A549 (cell line): ENCODE data around the gene BCKDHA. TPM values are rescaled to one million over a fixed set of nuclear protein-coding genes. Genes with fewer than 3 reads are reported as not detected.
"Not testable (repeated sequence)": the region's sequence is repeated elsewhere in the genome, so short reads cannot be mapped to it uniquely, and the experiment has no call there.

Experiments
- ATAC-seq, 2 experiments: fragments of 200-7000 bp in 1 of 2; fragments of >200 bp in 1 of 2; cut with Nextera tagmentation in 1 of 2; cut with Tn5 transposase in 1 of 2; 3 replicates each; pipeline versions ENCODE4 v1.8.0 to v1.9.1; 2018 to 2020; ENCODE audit warnings: mild to moderate bottlenecking in 1 of 2, moderate library complexity in 1 of 2
- CTCF ChIA-PET: fragments of 300-600 bp; sonication (Branson Sonifier 250); formaldehyde crosslinking; extraction: SDS; loops from one replicate; lab custom pipeline; 2021; ENCODE audit warnings: antibody characterized with exemption, inconsistent platforms; lab: Yijun Ruan, JAX
- POLR2A ChIA-PET: fragments of 350-600 bp; formaldehyde crosslinking; extraction: SDS; loops from one replicate; lab custom pipeline; 2021; ENCODE audit warnings: antibody characterized with exemption, inconsistent platforms; lab: Yijun Ruan, JAX
- DNase-seq, 2 experiments: peaks; one replicate each; pipeline versions ENCODE4 v3.0.0 to v3.0.0-alpha.2; 2011 to 2016; ENCODE audit warnings: low read depth in 1 of 2, low spot score in 1 of 2
- FAIRE-seq: peaks from 2 replicates; lab custom pipeline; 2011; peaks lifted over from hg19 to GRCh38; lab: Jason Lieb, UNC
- H3K27ac ChIP-seq, 2 experiments: fragments of >200 bp; sonication (Bioruptor Twin); formaldehyde crosslinking; 3 replicates each; pipeline ENCODE4 v1.5.1; 2016 to 2017
- H3K4me1 ChIP-seq: fragments of >200 bp; sonication (Bioruptor Twin); formaldehyde crosslinking; 3 replicates; pipeline ENCODE4 v1.6.1; 2016
- H3K4me2 ChIP-seq: fragments of >200 bp; sonication (Bioruptor Twin); formaldehyde crosslinking; 3 replicates; pipeline ENCODE4 v1.6.1; 2016
- H3K4me3 ChIP-seq: fragments of >200 bp; sonication (Bioruptor Twin); formaldehyde crosslinking; 3 replicates; pipeline ENCODE4 v1.5.1; 2016
- H3K9me3 ChIP-seq: fragments of >200 bp; sonication (Bioruptor Twin); formaldehyde crosslinking; 3 replicates; pipeline ENCODE4 v1.6.1; 2016
- BHLHE40 ChIP-seq: IDR thresholded peaks from 2 replicates; pipeline ENCODE4 v1.6.1; 2012; ENCODE audit warnings: low read depth, low read length, inconsistent platforms
- CBX8 ChIP-seq: fragments of 200-600 bp; sonication (generic); IDR thresholded peaks from 2 replicates; pipeline ENCODE4 v1.6.1; 2016
- CHD2 ChIP-seq: fragments of 150-350 bp; IDR thresholded peaks from 2 replicates; pipeline ENCODE4 v1.6.1; 2014; ENCODE audit warnings: low read length; ENCODE audit not compliant: partially characterized antibody
- HDAC2 ChIP-seq: fragments of 200-600 bp; sonication (generic); IDR thresholded peaks from 2 replicates; pipeline ENCODE4 v1.6.1; 2016
- HOXB13 ChIP-seq: fragments of 250-450 bp; sonication (Bioruptor Pico); IDR thresholded peaks from 2 replicates; pipeline ENCODE4 v1.5.0; 2020; ENCODE audit warnings: low read depth, mild to moderate bottlenecking, moderate library complexity
- JUNB ChIP-seq: fragments of >200 bp; sonication (Bioruptor Twin); formaldehyde crosslinking; IDR thresholded peaks from 2 replicates; pipeline ENCODE4 v1.6.1; 2016
- MAZ ChIP-seq: fragments of 150-350 bp; IDR thresholded peaks from 2 replicates; pipeline ENCODE4 v1.6.1; 2014; ENCODE audit warnings: antibody characterized with exemption, low read depth, low read length, borderline replicate concordance
- PHF8 ChIP-seq: fragments of 200-600 bp; sonication (generic); IDR thresholded peaks from 2 replicates; pipeline ENCODE4 v1.6.1; 2016; ENCODE audit warnings: low read depth, mild to moderate bottlenecking, antibody characterized with exemption, moderate library complexity, borderline replicate concordance
- POLR2A ChIP-seq: IDR thresholded peaks from 2 replicates; pipeline ENCODE4 v1.6.1; 2012; ENCODE audit warnings: mild to moderate bottlenecking, low read length
- RAD21 ChIP-seq, 2 experiments: fragments of >200 bp in 1 of 2; sonication (Bioruptor Twin) in 1 of 2; formaldehyde crosslinking in 1 of 2; IDR thresholded peaks in 1 of 2; conservative IDR thresholded peaks in 1 of 2; 2 replicates in 1 of 2; 3 replicates in 1 of 2; pipeline ENCODE4 v1.6.1; 2012 to 2018; ENCODE audit warnings: inconsistent platforms in 1 of 2
- RCOR1 ChIP-seq: fragments of 150-350 bp; IDR thresholded peaks from 2 replicates; pipeline ENCODE4 v1.6.1; 2014; ENCODE audit warnings: antibody characterized with exemption, low read length, low read depth
- ZC3H11A ChIP-seq: fragments of 450-650 bp; IDR thresholded peaks from 2 replicates; pipeline ENCODE4 v1.6.1; 2014; ENCODE audit warnings: antibody characterized with exemption, mild to moderate bottlenecking
- WGBS: methylation state at CpG from one replicate; pipeline ENCODE4 v1.1.6; 2017; ENCODE audit errors: missing lambda C conversion rate; 5-methylcytosine and 5-hydroxymethylcytosine counted together
- polyA plus RNA-seq, 4 experiments: library from polyadenylated mRNA; depleted of rRNA in 3 of 4; stranded (reverse); fragments of >200 nt; fragmentation: RNase III in 1 of 4; extraction: RNeasy Plus Mini Kit Qiagen cat#74134 plus additional on column Dnase treatment in 1 of 4; gene quantifications; 2 replicates in 3 of 4; 3 replicates in 1 of 4; pipeline ENCODE4 v1.2.3, GENCODE V29; 2011 to 2017
- small RNA-seq, 6 experiments: library from RNA; depleted of rRNA; stranded (forward); fragments of <200 nt; gene quantifications; one replicate each; pipeline ENCODE3, GENCODE V24; 2012
- TF ChIP-seq, protein P1 (sequence below): IDR thresholded peaks from 2 replicates; pipeline ENCODE4 v1.6.1; 2012

The BCKDHA gene
- polyA plus RNA-seq, 2 of the 4 experiments (the other 2 are of a cell fraction), result 42.9 to 44.4 TPM

DNA sequence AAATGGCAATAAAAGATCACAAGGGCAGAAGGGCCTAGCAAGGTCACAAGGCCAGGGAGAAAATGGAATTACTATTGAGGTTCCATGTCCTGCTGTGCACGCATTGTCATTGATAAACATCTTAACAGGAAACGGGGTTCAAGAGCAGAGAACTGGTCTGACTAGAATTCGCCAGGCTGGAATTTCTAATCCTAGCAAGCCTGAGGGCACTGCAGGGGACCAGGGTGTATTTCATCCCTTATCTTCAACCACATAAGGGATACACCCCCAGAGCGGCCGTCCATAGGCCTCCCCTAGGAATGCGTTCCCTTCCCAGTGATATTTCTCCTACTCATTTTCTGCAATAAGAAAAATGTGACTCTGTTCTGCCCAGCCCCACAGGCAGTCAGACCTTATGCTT, 64.9 kb downstream of the BCKDHA start:
- no peak overlapping the region for H3K27ac ChIP-seq
- H3K4me1 ChIP-seq, result no peaks in the 10 kb centered on the region
- WGBS, result 49% methylated on average over 6 of the region's 6 CpGs
- ATAC-seq (no peak), FAIRE-seq (no peak), DNase-seq (no peak)
- H3K4me2 ChIP-seq, result no peak overlapping the region
- ChIA-PET CTCF (no interaction called here), POLR2A (no interaction called here)
- no peak overlapping the region for H3K4me3 ChIP-seq
- H3K9me3 ChIP-seq, result no peaks in the 10 kb centered on the region
- TF ChIP-seq POLR2A, result no peak
- no peak for TF ChIP-seq HDAC2
- TF ChIP-seq, protein P1, sequence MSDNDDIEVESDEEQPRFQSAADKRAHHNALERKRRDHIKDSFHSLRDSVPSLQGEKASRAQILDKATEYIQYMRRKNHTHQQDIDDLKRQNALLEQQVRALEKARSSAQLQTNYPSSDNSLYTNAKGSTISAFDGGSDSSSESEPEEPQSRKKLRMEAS, result no peak
- no peak for TF ChIP-seq RAD21 (conservative IDR thresholded peaks at IDR 0.05 in 1 of 2, IDR thresholded peaks at IDR 0.05 in 1 of 2)
- no peak for TF ChIP-seq PHF8
- no peak for TF ChIP-seq JUNB
- TF ChIP-seq CHD2, result no peak
- no peak for TF ChIP-seq HOXB13 (CRISPR knock-in tag)
- TF ChIP-seq ZC3H11A, result no peak
- TF ChIP-seq RCOR1, result no peak
- TF ChIP-seq BHLHE40, result no peak
- no peak for TF ChIP-seq MAZ
- no peak for TF ChIP-seq CBX8

DNA sequence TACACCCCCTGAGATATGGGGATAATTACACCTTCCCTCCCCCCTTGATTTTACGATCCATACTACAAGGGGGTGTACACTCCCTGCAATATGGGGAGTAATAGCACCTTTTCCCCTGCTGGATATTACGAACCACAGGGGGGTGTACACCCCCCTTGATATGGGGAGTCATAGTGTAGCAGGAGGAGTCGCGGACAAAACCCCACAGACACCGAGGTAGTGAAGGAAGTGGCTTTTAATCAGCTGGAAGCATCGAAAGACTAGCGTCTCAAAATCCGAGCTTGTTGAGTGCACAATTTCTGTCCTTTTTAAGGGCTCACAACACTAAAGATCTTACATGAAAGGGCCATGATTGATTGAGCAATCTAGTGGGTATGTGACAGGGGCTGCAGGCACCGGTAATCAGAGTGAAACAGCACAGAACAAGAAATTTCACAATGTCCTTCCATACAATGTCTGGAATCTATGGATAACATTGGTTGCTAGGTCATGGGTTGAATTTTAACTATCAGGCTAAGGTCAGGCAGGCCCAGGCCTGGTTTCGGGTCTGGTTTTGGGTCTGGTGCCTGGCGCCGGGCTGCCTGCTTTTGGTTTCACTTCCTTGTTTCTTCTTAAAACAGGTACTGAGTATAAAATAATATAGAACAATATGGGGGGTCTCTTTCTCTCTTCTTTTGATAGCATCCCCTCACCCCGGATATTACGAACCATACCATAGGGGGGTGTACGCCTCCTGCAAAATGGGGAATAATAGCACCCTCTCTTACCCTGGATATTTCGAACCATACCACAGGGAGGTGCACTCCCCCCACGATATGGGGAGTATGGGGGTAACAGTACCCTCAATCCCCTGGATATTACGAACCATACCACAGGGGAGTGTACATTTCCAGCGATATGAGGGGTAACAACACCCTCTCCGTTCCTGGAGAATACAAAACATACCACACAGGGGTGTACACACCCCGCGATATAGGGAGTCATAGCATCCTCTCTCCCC, 65.9 kb downstream of the BCKDHA start:
- DNase-seq, H3K4me1 ChIP-seq, H3K4me2 ChIP-seq: not testable (repeated sequence)
- ATAC-seq, result peak; percentile 9 to 25; a peak in 1 of 6 replicates
- CTCF ChIA-PET, result interaction anchor here (0.9 kb wide), 1 partner anchor 140 kb away, joined by 3 read pairs; no protein-coding TSS in a partner anchor
- 50% methylated on average over 22 of the region's 22 CpGs for WGBS
- peak in 1 of 2 experiments; percentile 35; a peak in 1 of 5 replicates for TF ChIP-seq RAD21 (conservative IDR thresholded peaks at IDR 0.05 in 1 of 2, IDR thresholded peaks at IDR 0.05 in 1 of 2)
- TF ChIP-seq, all 56 proteins: peak for 1; not testable (repeated sequence) for 55
- peak; percentile 18 for FAIRE-seq
- H3K27ac ChIP-seq, H3K9me3 ChIP-seq, H3K4me3 ChIP-seq, POLR2A ChIA-PET: not testable (repeated sequence)

Small RNAs within 50 kb of the gene (small RNA-seq; reads per million reads assigned to genes)
- gene RF00017, result 0 reads per million in 6 experiments

Other genes with a start within 250 kb of the BCKDHA start
- gene CYP2S1, start 204.6 kb upstream of the BCKDHA start, polyA plus RNA-seq (2011; rRNA removed), result 8.6 and 19.7 TPM in 2 replicates
- 25.2 to 28.1 TPM (median 26.6 TPM) in 3 replicates for gene CYP2S1, start 204.6 kb upstream of the BCKDHA start, polyA plus RNA-seq (2017; fragmentation: RNase III; extraction: RNeasy Plus Mini Kit Qiagen cat#74134 plus additional on column Dnase treatment)
- gene AXL, start 178.6 kb upstream of the BCKDHA start, polyA plus RNA-seq (2011; rRNA removed), result 60.1 and 60.3 TPM in 2 replicates
- 45.4 to 69.4 TPM (median 47.8 TPM) in 3 replicates for gene AXL, start 178.6 kb upstream of the BCKDHA start, polyA plus RNA-seq (2017; fragmentation: RNase III; extraction: RNeasy Plus Mini Kit Qiagen cat#74134 plus additional on column Dnase treatment)
- 89.5 and 117 TPM in 2 replicates for gene HNRNPUL1, start 133.4 kb upstream of the BCKDHA start, polyA plus RNA-seq (2011; rRNA removed)
- 272 to 278 TPM (median 273 TPM) in 3 replicates for gene HNRNPUL1, start 133.4 kb upstream of the BCKDHA start, polyA plus RNA-seq (2017; fragmentation: RNase III; extraction: RNeasy Plus Mini Kit Qiagen cat#74134 plus additional on column Dnase treatment)
- 18.7 and 21.4 TPM in 2 replicates for gene CCDC97, start 87.6 kb upstream of the BCKDHA start, polyA plus RNA-seq (2011; rRNA removed)
- 26.8 to 29.2 TPM (median 27.6 TPM) in 3 replicates for gene CCDC97, start 87.6 kb upstream of the BCKDHA start, polyA plus RNA-seq (2017; fragmentation: RNase III; extraction: RNeasy Plus Mini Kit Qiagen cat#74134 plus additional on column Dnase treatment)
- 6.0 and 13.2 TPM in 2 replicates for gene TGFB1, start 43.9 kb upstream of the BCKDHA start, polyA plus RNA-seq (2011; rRNA removed)
- gene TGFB1, start 43.9 kb upstream of the BCKDHA start, polyA plus RNA-seq (2017; fragmentation: RNase III; extraction: RNeasy Plus Mini Kit Qiagen cat#74134 plus additional on column Dnase treatment), result 63.4 to 86.4 TPM (median 83.2 TPM) in 3 replicates
- gene B9D2, start 33.7 kb upstream of the BCKDHA start, polyA plus RNA-seq (2011; rRNA removed), result 17.5 and 19.6 TPM in 2 replicates
- gene B9D2, start 33.7 kb upstream of the BCKDHA start, polyA plus RNA-seq (2017; fragmentation: RNase III; extraction: RNeasy Plus Mini Kit Qiagen cat#74134 plus additional on column Dnase treatment), result 22.5 to 26.1 TPM (median 24.4 TPM) in 3 replicates
- gene TMEM91, start 21.3 kb upstream of the BCKDHA start, polyA plus RNA-seq (2011; rRNA removed), result 5.2 and 6.8 TPM in 2 replicates
- gene TMEM91, start 21.3 kb upstream of the BCKDHA start, polyA plus RNA-seq (2017; fragmentation: RNase III; extraction: RNeasy Plus Mini Kit Qiagen cat#74134 plus additional on column Dnase treatment), result 3.7 to 4.6 TPM (median 4.0 TPM) in 3 replicates
- 63.7 and 72.3 TPM in 2 replicates for gene EXOSC5, start 459 bp upstream of the BCKDHA start, polyA plus RNA-seq (2011; rRNA removed)
- 99.0 to 109 TPM (median 103 TPM) in 3 replicates for gene EXOSC5, start 459 bp upstream of the BCKDHA start, polyA plus RNA-seq (2017; fragmentation: RNase III; extraction: RNeasy Plus Mini Kit Qiagen cat#74134 plus additional on column Dnase treatment)
- gene B3GNT8, start 29.6 kb downstream of the BCKDHA start, polyA plus RNA-seq (2011; rRNA removed), result not detected in 2 replicates
- 0.11 to 0.20 TPM in 2 of 3 replicates, not detected in the other for gene B3GNT8, start 29.6 kb downstream of the BCKDHA start, polyA plus RNA-seq (2017; fragmentation: RNase III; extraction: RNeasy Plus Mini Kit Qiagen cat#74134 plus additional on column Dnase treatment)
- 128 and 132 TPM in 2 replicates for gene DMAC2, start 42.1 kb downstream of the BCKDHA start, polyA plus RNA-seq (2011; rRNA removed)
- 155 to 161 TPM (median 158 TPM) in 3 replicates for gene DMAC2, start 42.1 kb downstream of the BCKDHA start, polyA plus RNA-seq (2017; fragmentation: RNase III; extraction: RNeasy Plus Mini Kit Qiagen cat#74134 plus additional on column Dnase treatment)
- gene ERICH4, start 45.3 kb downstream of the BCKDHA start, polyA plus RNA-seq (2011; rRNA removed), result 0.24 and 0.26 TPM in 2 replicates
- gene ERICH4, start 45.3 kb downstream of the BCKDHA start, polyA plus RNA-seq (2017; fragmentation: RNase III; extraction: RNeasy Plus Mini Kit Qiagen cat#74134 plus additional on column Dnase treatment), result 0.10 TPM in 1 of 3 replicates, not detected in the others
- not detected in 2 replicates for gene CEACAM21, start 178.3 kb downstream of the BCKDHA start, polyA plus RNA-seq (2011; rRNA removed)
- not detected in 3 replicates for gene CEACAM21, start 178.3 kb downstream of the BCKDHA start, polyA plus RNA-seq (2017; fragmentation: RNase III; extraction: RNeasy Plus Mini Kit Qiagen cat#74134 plus additional on column Dnase treatment)
- not detected in 2 replicates for gene CEACAM4, start 229.3 kb downstream of the BCKDHA start, polyA plus RNA-seq (2011; rRNA removed)
- gene CEACAM4, start 229.3 kb downstream of the BCKDHA start, polyA plus RNA-seq (2017; fragmentation: RNase III; extraction: RNeasy Plus Mini Kit Qiagen cat#74134 plus additional on column Dnase treatment), result not detected in 3 replicates